HUES6 (cell line): ENCODE data around the gene ZFP92.
"Not testable (repeated sequence)": the region's sequence is repeated elsewhere in the genome, so short reads cannot be mapped to it uniquely, and the experiment has no call there.

Experiments used
- H3K27ac ChIP-seq: 2 replicates; pipeline ENCODE4 v1.7.0; 2013; ENCODE audit warnings: low read depth, mild to moderate bottlenecking, low read length, inconsistent platforms
- H3K27me3 ChIP-seq: 2 replicates; pipeline ENCODE4 v1.6.1; 2013; ENCODE audit warnings: low read length; ENCODE audit not compliant: control insufficient read depth, insufficient read depth
- H3K36me3 ChIP-seq: 2 replicates; pipeline ENCODE4 v1.6.1; 2013; ENCODE audit warnings: low read length; ENCODE audit not compliant: control insufficient read depth, insufficient read depth
- H3K4me1 ChIP-seq: 2 replicates; pipeline ENCODE4 v1.6.1; 2013; ENCODE audit warnings: low read length; ENCODE audit not compliant: control insufficient read depth, insufficient read depth
- H3K4me3 ChIP-seq: 2 replicates; pipeline ENCODE4 v1.5.1; 2013; ENCODE audit warnings: low read depth, low read length
- H3K9ac ChIP-seq: one replicate; pipeline ENCODE4 v1.6.1; 2013; ENCODE audit warnings: mild to moderate bottlenecking, low read length
- H3K9me3 ChIP-seq: 2 replicates; pipeline ENCODE4 v1.6.1; 2013; ENCODE audit warnings: low read depth, low read length; ENCODE audit not compliant: control insufficient read depth, insufficient read depth

ZFP92 gene

GRCh38 chrX:153387345-153387744, 23.9 kb upstream of the ZFP92 start:
- Histone ChIP-seq H3K36me3 (no peaks in the 10 kb centered on the region), H3K4me1 (no peaks in the 10 kb centered on the region), H3K27ac (no peak overlapping the region), H3K9ac (no peak overlapping the region), H3K27me3 (no peaks in the 10 kb centered on the region), H3K4me3 (no peak overlapping the region), H3K9me3 (peaks cover 54% of the 10 kb centered on the region; the same call in 1 of the 2 replicates)

GRCh38 chrX:153387987-153388721, 23.1 kb upstream of the ZFP92 start:
- Histone ChIP-seq H3K9me3 (peaks cover 47% of the 10 kb centered on the region; the same call in 1 of the 2 replicates), H3K4me3 (no peak overlapping the region), H3K36me3 (no peaks in the 10 kb centered on the region), H3K27ac (no peak overlapping the region), H3K4me1 (no peaks in the 10 kb centered on the region), H3K9ac (no peak overlapping the region), H3K27me3 (no peaks in the 10 kb centered on the region)

GRCh38 chrX:153388722-153389459, 22.4 kb upstream of the ZFP92 start:
- Histone ChIP-seq H3K36me3 (no peaks in the 10 kb centered on the region), H3K27me3 (no peaks in the 10 kb centered on the region), H3K9me3 (peaks cover 40% of the 10 kb centered on the region; the same call in 1 of the 2 replicates), H3K9ac (no peak overlapping the region), H3K27ac (no peak overlapping the region), H3K4me1 (no peaks in the 10 kb centered on the region), H3K4me3 (no peak overlapping the region)

GRCh38 chrX:153389460-153389768, 21.9 kb upstream of the ZFP92 start:
- H3K36me3 ChIP-seq, H3K9ac ChIP-seq, H3K27ac ChIP-seq, H3K4me3 ChIP-seq, H3K4me1 ChIP-seq, H3K27me3 ChIP-seq: not testable (repeated sequence)
- H3K9me3 ChIP-seq: peaks cover 39% of the 10 kb centered on the region; the same call in 1 of the 2 replicates

- Histone ChIP-seq H3K27me3 (no peaks in the 10 kb centered on the region), H3K9ac (no peak overlapping the region), H3K9me3 (peaks cover 35% of the 10 kb centered on the region; the same call in 1 of the 2 replicates), H3K4me1 (peaks cover 5% of the 10 kb centered on the region; the same call in 1 of the 2 replicates), H3K4me3 (no peak overlapping the region), H3K36me3 (no peaks in the 10 kb centered on the region), H3K27ac (no peak overlapping the region)
Observed at GRCh38 chrX:153392642-153393321, 18.5 kb upstream of the ZFP92 start.

GRCh38 chrX:153394612-153395011, 16.7 kb upstream of the ZFP92 start:
- H3K36me3 ChIP-seq: no peaks in the 10 kb centered on the region
- no peak overlapping the region for H3K27ac ChIP-seq
- H3K4me3 ChIP-seq: no peak overlapping the region
- H3K4me1 ChIP-seq: peaks cover 5% of the 10 kb centered on the region; the same call in 1 of the 2 replicates
- no peaks in the 10 kb centered on the region; the same call in 1 of the 2 replicates for H3K27me3 ChIP-seq
- peaks cover 31% of the 10 kb centered on the region; the same call in 1 of the 2 replicates for H3K9me3 ChIP-seq
- no peak overlapping the region for H3K9ac ChIP-seq

- H3K4me1 ChIP-seq: peaks cover 5% of the 10 kb centered on the region; the same call in 1 of the 2 replicates
- peaks cover 22% of the 10 kb centered on the region; the same call in 1 of the 2 replicates for H3K9me3 ChIP-seq
- H3K27me3 ChIP-seq: no peaks in the 10 kb centered on the region; the same call in 1 of the 2 replicates
- H3K4me3 ChIP-seq: no peak overlapping the region
- H3K27ac ChIP-seq: no peak overlapping the region
- no peak overlapping the region for H3K9ac ChIP-seq
- no peaks in the 10 kb centered on the region for H3K36me3 ChIP-seq
Observed at GRCh38 chrX:153395613-153396319, 15.5 kb upstream of the ZFP92 start.

GRCh38 chrX:153396320-153397195, 14.7 kb upstream of the ZFP92 start:
- no peaks in the 10 kb centered on the region; the same call in 1 of the 2 replicates for H3K27me3 ChIP-seq
- no peaks in the 10 kb centered on the region for H3K36me3 ChIP-seq
- H3K9me3 ChIP-seq: peaks cover 20% of the 10 kb centered on the region; the same call in 1 of the 2 replicates
- H3K9ac ChIP-seq: no peak overlapping the region
- no peak overlapping the region for H3K27ac ChIP-seq
- no peak overlapping the region for H3K4me3 ChIP-seq
- peaks cover 5% of the 10 kb centered on the region; the same call in 1 of the 2 replicates for H3K4me1 ChIP-seq

GRCh38 chrX:153397256-153397960, 13.9 kb upstream of the ZFP92 start:
- H3K9ac ChIP-seq: no peak overlapping the region
- H3K9me3 ChIP-seq: peaks cover 12% of the 10 kb centered on the region; the same call in 1 of the 2 replicates
- no peak overlapping the region for H3K4me3 ChIP-seq
- H3K27ac ChIP-seq: no peak overlapping the region
- H3K36me3 ChIP-seq: no peaks in the 10 kb centered on the region
- peaks cover 5% of the 10 kb centered on the region; the same call in 1 of the 2 replicates for H3K4me1 ChIP-seq
- no peaks in the 10 kb centered on the region; the same call in 1 of the 2 replicates for H3K27me3 ChIP-seq
